Measurements from ENCODE around the gene GABBR2. TPM values are rescaled to one million over a fixed set of nuclear protein-coding genes. Genes with fewer than 3 reads are reported as not detected.

GABBR2 gene
- total RNA-seq, 2 donors from 2014 or later: 1.2 to 1.3 TPM

DNA sequence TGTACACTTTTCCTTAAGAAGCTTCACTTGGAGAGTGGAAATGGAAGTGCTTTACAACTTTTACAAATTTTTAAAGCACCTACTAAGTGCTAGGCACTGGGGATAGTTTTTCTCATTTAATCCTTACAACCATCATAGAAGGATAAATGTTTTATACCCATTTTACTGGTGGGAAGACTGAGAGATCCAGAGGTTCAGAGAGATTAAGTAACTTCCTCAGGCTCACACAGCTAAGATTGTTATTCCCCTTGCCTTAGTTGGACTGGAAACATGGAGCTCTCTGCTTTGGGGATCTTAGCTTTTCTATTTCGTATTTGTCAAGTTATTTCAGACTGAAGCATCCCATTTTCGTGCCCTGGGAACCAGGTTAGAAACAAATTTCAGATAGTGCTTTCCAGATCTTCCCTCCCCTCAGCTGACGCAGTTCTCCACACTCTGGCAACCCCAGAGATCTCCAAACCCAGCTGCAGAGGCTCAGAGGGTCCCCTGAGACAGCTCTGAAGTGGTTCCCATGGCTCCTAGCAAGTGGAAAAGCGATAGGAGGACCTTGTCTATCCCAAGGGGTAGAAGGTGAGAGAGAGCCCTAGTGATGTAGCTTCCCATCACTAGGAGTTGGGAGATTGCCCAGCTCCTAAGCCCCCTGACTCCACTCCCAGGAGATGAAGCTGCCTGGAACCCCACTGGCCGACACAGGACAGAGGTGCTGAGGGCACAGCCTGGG is 16.2 kb upstream of the GABBR2 start:
- 80 to 91% methylated on average over 5 of the region's 5 CpGs for WGBS, 2 experiments (ENCODE audit: insufficient coverage in 1 of 2, insufficient read length in 1 of 2)
- TF ChIP-seq, protein P1, sequence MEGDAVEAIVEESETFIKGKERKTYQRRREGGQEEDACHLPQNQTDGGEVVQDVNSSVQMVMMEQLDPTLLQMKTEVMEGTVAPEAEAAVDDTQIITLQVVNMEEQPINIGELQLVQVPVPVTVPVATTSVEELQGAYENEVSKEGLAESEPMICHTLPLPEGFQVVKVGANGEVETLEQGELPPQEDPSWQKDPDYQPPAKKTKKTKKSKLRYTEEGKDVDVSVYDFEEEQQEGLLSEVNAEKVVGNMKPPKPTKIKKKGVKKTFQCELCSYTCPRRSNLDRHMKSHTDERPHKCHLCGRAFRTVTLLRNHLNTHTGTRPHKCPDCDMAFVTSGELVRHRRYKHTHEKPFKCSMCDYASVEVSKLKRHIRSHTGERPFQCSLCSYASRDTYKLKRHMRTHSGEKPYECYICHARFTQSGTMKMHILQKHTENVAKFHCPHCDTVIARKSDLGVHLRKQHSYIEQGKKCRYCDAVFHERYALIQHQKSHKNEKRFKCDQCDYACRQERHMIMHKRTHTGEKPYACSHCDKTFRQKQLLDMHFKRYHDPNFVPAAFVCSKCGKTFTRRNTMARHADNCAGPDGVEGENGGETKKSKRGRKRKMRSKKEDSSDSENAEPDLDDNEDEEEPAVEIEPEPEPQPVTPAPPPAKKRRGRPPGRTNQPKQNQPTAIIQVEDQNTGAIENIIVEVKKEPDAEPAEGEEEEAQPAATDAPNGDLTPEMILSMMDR (conservative IDR thresholded peaks at IDR 0.05): no peak
- no peak for DNase-seq
- Histone ChIP-seq H3K4me1 (ENCODE audit: control insufficient read depth, insufficient read depth, low read length) (no peaks in the 10 kb centered on the region), H3K27ac (ENCODE audit: low read depth, low read length) (no peak overlapping the region), H3K9ac (ENCODE audit: extremely low read depth, low read length, poor library complexity, severe bottlenecking) (no peak overlapping the region), H3K27me3 (ENCODE audit: control insufficient read depth, insufficient read depth, low read length, poor library complexity, severe bottlenecking) (peaks cover 31% of the 10 kb centered on the region), H3K36me3 (ENCODE audit: control insufficient read depth, insufficient read depth, low read length) (no peaks in the 10 kb centered on the region), H3K9me3 (ENCODE audit: control insufficient read depth, low read length) (no peaks in the 10 kb centered on the region), H3K4me3 (ENCODE audit: low read length) (no peak overlapping the region)
- no peak overlapping the region for H3K27ac Mint-ChIP-seq
- H3K4me3 Mint-ChIP-seq: no peak overlapping the region
- no peaks in the 10 kb centered on the region for H3K36me3 Mint-ChIP-seq (ENCODE audit: low read depth)
- peaks cover 34% of the 10 kb centered on the region for H3K27me3 Mint-ChIP-seq (ENCODE audit: insufficient read depth)
- peaks cover 2% of the 10 kb centered on the region for H3K9me3 Mint-ChIP-seq
- no peaks in the 10 kb centered on the region for H3K4me1 Mint-ChIP-seq

DNA sequence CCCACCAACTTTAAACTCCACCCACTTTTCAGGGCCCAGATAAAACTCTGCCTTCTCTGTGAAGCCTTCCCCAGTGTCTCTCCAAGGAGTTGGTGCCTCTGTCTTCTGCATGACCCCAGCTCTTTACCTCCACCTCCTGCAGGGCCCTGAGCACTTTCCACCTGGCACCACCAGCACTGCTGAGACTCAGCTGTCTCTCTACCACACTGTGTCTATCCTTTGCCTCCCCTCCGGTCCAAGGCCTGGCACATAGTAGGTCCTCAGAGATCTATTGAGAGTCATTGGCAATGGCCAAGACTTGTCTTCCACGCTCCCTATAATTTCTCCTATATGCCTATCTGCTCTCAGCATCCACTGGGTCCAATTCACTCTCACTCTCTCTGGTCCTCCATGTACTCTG is 12.9 kb upstream of the GABBR2 start:
- peaks cover 36% of the 10 kb centered on the region for H3K27me3 ChIP-seq (ENCODE audit: control insufficient read depth, insufficient read depth, low read length, poor library complexity, severe bottlenecking)
- Mint-ChIP-seq H3K9me3 (peaks cover 2% of the 10 kb centered on the region), H3K27ac (no peak overlapping the region), H3K4me1 (no peaks in the 10 kb centered on the region), H3K27me3 (ENCODE audit: insufficient read depth) (peaks cover 48% of the 10 kb centered on the region), H3K4me3 (no peak overlapping the region), H3K36me3 (ENCODE audit: low read depth) (no peaks in the 10 kb centered on the region)
- no peaks in the 10 kb centered on the region for H3K36me3 ChIP-seq (ENCODE audit: control insufficient read depth, insufficient read depth, low read length)
- TF ChIP-seq, protein P1 (conservative IDR thresholded peaks at IDR 0.05): no peak
- H3K9ac ChIP-seq (ENCODE audit: extremely low read depth, low read length, poor library complexity, severe bottlenecking): no peak overlapping the region
- no peak for DNase-seq
- H3K27ac ChIP-seq (ENCODE audit: low read depth, low read length): no peak overlapping the region
- 86 to 94% methylated on average over 2 of the region's 2 CpGs for WGBS, 2 experiments (ENCODE audit: insufficient coverage in 1 of 2, insufficient read length in 1 of 2)
- H3K4me3 ChIP-seq (ENCODE audit: low read length): no peak overlapping the region
- no peaks in the 10 kb centered on the region for H3K9me3 ChIP-seq (ENCODE audit: control insufficient read depth, low read length)
- no peaks in the 10 kb centered on the region for H3K4me1 ChIP-seq (ENCODE audit: control insufficient read depth, insufficient read depth, low read length)

DNA sequence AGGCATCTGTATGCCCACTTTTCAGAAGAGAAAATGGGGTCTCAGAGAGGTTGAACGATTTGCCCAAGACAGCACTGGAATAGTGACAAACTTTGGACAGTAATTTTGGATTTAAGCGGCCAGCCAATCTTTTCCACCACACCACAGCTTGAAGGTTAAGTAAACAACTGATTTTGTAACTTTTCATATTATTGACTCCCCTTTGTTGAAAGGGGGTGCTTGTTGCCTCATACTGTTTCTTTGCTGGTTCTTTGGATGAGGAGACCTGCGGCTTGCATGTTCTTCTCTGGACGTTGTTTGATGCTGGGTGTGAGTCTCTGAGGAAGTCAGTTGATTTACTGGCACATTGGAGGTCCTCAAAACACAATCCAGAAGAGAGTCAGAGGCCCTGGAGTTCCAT is 11.7 kb upstream of the GABBR2 start:
- no peak overlapping the region for H3K4me3 ChIP-seq (ENCODE audit: low read length)
- peaks cover 53% of the 10 kb centered on the region for H3K27me3 Mint-ChIP-seq (ENCODE audit: insufficient read depth)
- no peaks in the 10 kb centered on the region for H3K9me3 ChIP-seq (ENCODE audit: control insufficient read depth, low read length)

More for the DNA sequence above, 11.7 kb upstream of the GABBR2 start:
- 93 to 100% methylated on average over 2 to 4 of the region's 4 CpGs for WGBS, 2 experiments (ENCODE audit: insufficient coverage in 1 of 2, insufficient read length in 1 of 2)
- H3K27me3 ChIP-seq (ENCODE audit: control insufficient read depth, insufficient read depth, low read length, poor library complexity, severe bottlenecking): peaks cover 36% of the 10 kb centered on the region
- Mint-ChIP-seq H3K9me3 (peaks cover 2% of the 10 kb centered on the region), H3K27ac (no peak overlapping the region), H3K4me1 (no peaks in the 10 kb centered on the region), H3K4me3 (no peak overlapping the region), H3K36me3 (ENCODE audit: low read depth) (no peaks in the 10 kb centered on the region)
- TF ChIP-seq, protein P1 (conservative IDR thresholded peaks at IDR 0.05): no peak
- no peaks in the 10 kb centered on the region for H3K4me1 ChIP-seq (ENCODE audit: control insufficient read depth, insufficient read depth, low read length)
- no peaks in the 10 kb centered on the region for H3K36me3 ChIP-seq (ENCODE audit: control insufficient read depth, insufficient read depth, low read length)
- H3K27ac ChIP-seq (ENCODE audit: low read depth, low read length): no peak overlapping the region
- no peak for DNase-seq
- H3K9ac ChIP-seq (ENCODE audit: extremely low read depth, low read length, poor library complexity, severe bottlenecking): no peak overlapping the region
